Embryonic facial prominence (tissue), 1 donor: ENCODE results near the gene RYR2.

ENCODE experiments used
- DNase-seq: peaks from one replicate; pipeline ENCODE4 v3.0.0-alpha.2; 2016; ENCODE audit errors: extremely low spot score

Gene RYR2

GRCh38 chr1:237857455-237857854 is 815.5 kb downstream of the RYR2 start:
- no peak for DNase-seq

- DNase-seq, result no peak
Observed at GRCh38 chr1:237858992-237859391, 817.0 kb downstream of the RYR2 start.

- DNase-seq, result no peak
Observed at GRCh38 chr1:237861944-237862343, 820.0 kb downstream of the RYR2 start.

- no peak for DNase-seq
Observed at GRCh38 chr1:237863234-237863633, 821.2 kb downstream of the RYR2 start.

GRCh38 chr1:237864338-237865244 is 822.6 kb downstream of the RYR2 start:
- no peak for DNase-seq

GRCh38 chr1:237867380-237867888 is 825.5 kb downstream of the RYR2 start:
- no peak for DNase-seq

- no peak for DNase-seq
Observed at GRCh38 chr1:237868817-237869600, 827.0 kb downstream of the RYR2 start.

- DNase-seq, result no peak
Observed at GRCh38 chr1:237873487-237874211, 831.7 kb downstream of the RYR2 start.

- DNase-seq, result no peak
Observed at GRCh38 chr1:237875291-237875690, 833.3 kb downstream of the RYR2 start.

GRCh38 chr1:237877631-237878030 is 835.6 kb downstream of the RYR2 start:
- DNase-seq, result no peak

GRCh38 chr1:237878406-237878805 is 836.4 kb downstream of the RYR2 start:
- DNase-seq, result no peak

- no peak for DNase-seq
Observed at GRCh38 chr1:237879195-237879594, 837.2 kb downstream of the RYR2 start.
